ENCODE data around the gene EME2. TPM values are rescaled to one million over a fixed set of nuclear protein-coding genes. Genes with fewer than 3 reads are reported as not detected.

Gene EME2
- total RNA-seq, 1 donor from 2014 or later, result 35.9 TPM

DNA sequence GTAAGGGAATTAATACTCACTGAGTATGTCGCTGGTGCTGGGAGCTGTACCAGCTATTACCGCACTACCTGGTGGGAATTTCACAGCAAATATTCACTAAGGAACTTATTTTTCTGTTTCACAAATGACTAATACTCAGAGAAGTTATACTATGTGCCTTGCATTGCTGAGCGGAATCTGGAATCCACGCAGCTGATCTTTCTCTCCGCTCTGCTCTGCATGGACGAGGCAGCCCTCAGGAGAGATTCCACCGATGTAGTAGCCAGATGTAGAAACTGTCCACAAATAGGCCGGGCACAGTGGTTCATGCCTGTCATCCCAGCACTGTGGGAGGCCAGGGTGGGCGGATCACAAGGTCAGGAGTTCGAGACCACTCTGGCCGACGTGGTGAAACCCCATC, 18.4 kb upstream of the EME2 start:
- Mint-ChIP-seq H3K27ac (peak overlapping the region; percentile 69), H3K36me3 (no peaks in the 10 kb centered on the region), H3K27me3 (no peaks in the 10 kb centered on the region), H3K9me3 (no peaks in the 10 kb centered on the region), H3K4me3 (no peak overlapping the region), H3K4me1 (ENCODE audit: unreplicated experiment) (no peaks in the 10 kb centered on the region)
- no peak for DNase-seq (ENCODE audit: extremely low spot score, unreplicated experiment)
- TF ChIP-seq, protein P1, sequence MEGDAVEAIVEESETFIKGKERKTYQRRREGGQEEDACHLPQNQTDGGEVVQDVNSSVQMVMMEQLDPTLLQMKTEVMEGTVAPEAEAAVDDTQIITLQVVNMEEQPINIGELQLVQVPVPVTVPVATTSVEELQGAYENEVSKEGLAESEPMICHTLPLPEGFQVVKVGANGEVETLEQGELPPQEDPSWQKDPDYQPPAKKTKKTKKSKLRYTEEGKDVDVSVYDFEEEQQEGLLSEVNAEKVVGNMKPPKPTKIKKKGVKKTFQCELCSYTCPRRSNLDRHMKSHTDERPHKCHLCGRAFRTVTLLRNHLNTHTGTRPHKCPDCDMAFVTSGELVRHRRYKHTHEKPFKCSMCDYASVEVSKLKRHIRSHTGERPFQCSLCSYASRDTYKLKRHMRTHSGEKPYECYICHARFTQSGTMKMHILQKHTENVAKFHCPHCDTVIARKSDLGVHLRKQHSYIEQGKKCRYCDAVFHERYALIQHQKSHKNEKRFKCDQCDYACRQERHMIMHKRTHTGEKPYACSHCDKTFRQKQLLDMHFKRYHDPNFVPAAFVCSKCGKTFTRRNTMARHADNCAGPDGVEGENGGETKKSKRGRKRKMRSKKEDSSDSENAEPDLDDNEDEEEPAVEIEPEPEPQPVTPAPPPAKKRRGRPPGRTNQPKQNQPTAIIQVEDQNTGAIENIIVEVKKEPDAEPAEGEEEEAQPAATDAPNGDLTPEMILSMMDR (conservative IDR thresholded peaks at IDR 0.05), result no peak

DNA sequence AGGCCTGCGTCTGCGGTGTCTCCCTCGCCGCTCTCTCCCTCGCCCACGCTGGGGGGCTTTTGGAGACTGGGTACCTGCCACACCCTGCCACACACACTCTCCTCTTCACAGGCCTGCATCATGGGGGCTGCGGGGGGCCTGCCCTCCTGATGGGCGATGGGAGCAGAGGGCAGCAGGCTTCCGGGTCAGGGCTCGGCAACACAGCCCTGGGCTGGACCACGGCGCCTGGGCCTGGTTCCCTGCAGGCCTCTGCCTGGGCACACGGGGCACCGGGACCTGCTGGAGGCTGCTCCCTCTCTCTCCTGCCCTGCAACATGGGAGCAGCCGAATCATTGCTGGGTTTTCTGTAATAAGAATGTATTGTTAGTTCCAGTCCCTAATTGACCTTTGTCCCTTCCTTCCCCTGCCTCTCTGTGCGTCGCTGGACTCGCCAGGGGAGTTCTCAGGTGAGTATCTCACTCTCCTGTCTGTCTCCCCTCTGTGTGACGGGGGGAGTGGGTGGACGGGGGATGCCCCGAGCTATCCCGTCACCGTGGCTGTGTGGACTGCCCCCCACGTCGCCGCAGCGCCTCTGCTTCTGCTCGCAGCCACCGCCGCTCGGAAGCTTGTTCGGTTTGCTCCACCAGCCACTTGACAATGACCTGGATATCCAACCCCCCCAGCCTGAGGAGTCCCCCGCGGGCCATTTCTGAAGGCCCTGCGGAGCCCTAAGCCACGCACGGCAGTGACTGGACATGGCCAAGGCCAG, 14.7 kb upstream of the EME2 start:
- TF ChIP-seq, protein P1 (conservative IDR thresholded peaks at IDR 0.05), result no peak
- no peak overlapping the region for H3K4me3 Mint-ChIP-seq

DNA sequence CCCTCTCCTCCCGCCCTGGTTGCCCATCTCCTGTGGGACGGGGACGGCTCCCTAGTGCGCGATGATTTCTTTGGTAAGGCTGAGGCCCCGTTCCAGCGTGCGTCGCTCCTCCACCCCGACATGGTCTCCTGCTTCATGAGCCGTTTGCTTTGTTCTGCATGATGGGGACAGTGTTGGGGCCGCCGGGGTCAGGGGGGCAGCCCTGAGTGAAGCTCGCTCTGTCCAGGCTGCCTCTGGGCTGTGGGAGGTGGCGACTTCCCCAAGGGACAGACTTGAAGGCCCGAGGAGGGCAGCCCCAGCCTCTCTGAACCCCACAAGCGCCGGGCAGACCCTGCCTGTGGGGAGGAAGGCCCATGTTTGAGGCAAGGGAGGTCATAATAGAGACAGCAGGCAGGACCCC, 13.7 kb upstream of the EME2 start:
- TF ChIP-seq, protein P1 (conservative IDR thresholded peaks at IDR 0.05), result no peak
- H3K9me3 Mint-ChIP-seq, result no peaks in the 10 kb centered on the region
- DNase-seq (ENCODE audit: extremely low spot score, unreplicated experiment), result no peak
- H3K4me3 Mint-ChIP-seq, result no peak overlapping the region
- no peaks in the 10 kb centered on the region for H3K27me3 Mint-ChIP-seq
- H3K27ac Mint-ChIP-seq, result no peak overlapping the region
- H3K4me1 Mint-ChIP-seq (ENCODE audit: unreplicated experiment), result no peaks in the 10 kb centered on the region
- H3K36me3 Mint-ChIP-seq, result no peaks in the 10 kb centered on the region

More for the DNA sequence above, 14.7 kb upstream of the EME2 start:
- Mint-ChIP-seq H3K27me3 (no peaks in the 10 kb centered on the region), H3K36me3 (no peaks in the 10 kb centered on the region), H3K27ac (no peak overlapping the region), H3K4me1 (ENCODE audit: unreplicated experiment) (no peaks in the 10 kb centered on the region), H3K9me3 (no peaks in the 10 kb centered on the region)
- DNase-seq (ENCODE audit: extremely low spot score, unreplicated experiment), result no peak

DNA sequence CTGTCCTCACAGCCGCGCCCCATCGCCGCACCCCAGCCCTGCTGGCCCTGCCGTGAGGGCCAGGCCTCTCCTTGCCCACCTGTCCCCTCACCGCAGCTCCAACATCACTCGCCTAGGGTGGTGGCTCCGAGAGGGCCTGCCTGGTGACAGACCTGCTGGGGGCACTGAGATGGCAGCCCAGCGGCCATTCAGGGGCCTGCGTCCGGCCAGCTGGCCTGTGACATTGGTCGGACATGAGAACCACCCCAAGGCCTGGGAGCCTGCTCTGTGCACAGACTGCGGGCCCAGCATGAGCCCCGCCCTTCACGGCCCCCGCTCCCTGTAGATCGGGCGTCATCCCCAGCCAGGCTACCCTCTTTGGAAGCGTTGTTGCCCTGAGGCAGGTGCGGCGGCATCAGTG, 13.1 kb upstream of the EME2 start:
- Mint-ChIP-seq H3K27ac (no peak overlapping the region), H3K27me3 (no peaks in the 10 kb centered on the region), H3K9me3 (no peaks in the 10 kb centered on the region), H3K36me3 (no peaks in the 10 kb centered on the region), H3K4me3 (no peak overlapping the region), H3K4me1 (ENCODE audit: unreplicated experiment) (no peaks in the 10 kb centered on the region)
- no peak for DNase-seq (ENCODE audit: extremely low spot score, unreplicated experiment)
- TF ChIP-seq, protein P1 (conservative IDR thresholded peaks at IDR 0.05), result no peak

GRCh38 chr16:1760911-1761310, 11.7 kb upstream of the EME2 start:
- TF ChIP-seq, protein P1 (conservative IDR thresholded peaks at IDR 0.05), result no peak
- no peak overlapping the region for H3K4me3 Mint-ChIP-seq

More at GRCh38 chr16:1760911-1761310, 11.7 kb upstream of the EME2 start:
- DNase-seq (ENCODE audit: extremely low spot score, unreplicated experiment), result no peak
- no peaks in the 10 kb centered on the region for H3K36me3 Mint-ChIP-seq
- no peak overlapping the region for H3K27ac Mint-ChIP-seq
- H3K27me3 Mint-ChIP-seq, result no peaks in the 10 kb centered on the region
- no peaks in the 10 kb centered on the region for H3K4me1 Mint-ChIP-seq (ENCODE audit: unreplicated experiment)
- H3K9me3 Mint-ChIP-seq, result no peaks in the 10 kb centered on the region

All from type B pancreatic cell (in vitro differentiated cells).